GM21381 (cell line): ENCODE data around the gene GCK.
"Not testable (repeated sequence)": the region's sequence is repeated elsewhere in the genome, so short reads cannot be mapped to it uniquely, and the experiment has no call there.

Source experiments
- ATAC-seq: cut with Tn5 transposase; IDR thresholded peaks from one replicate; pipeline ENCODE4 v1.9.1; 2021; ENCODE audit warnings: mild to moderate bottlenecking, moderate library complexity; ENCODE audit not compliant: unreplicated experiment

GCK gene

GRCh38 chr7:44145479-44145968, 43.7 kb downstream of the GCK start:
- ATAC-seq = no peak

GRCh38 chr7:44144968-44145478, 44.2 kb downstream of the GCK start:
- no peak for ATAC-seq

GRCh38 chr7:44144426-44144967, 44.7 kb downstream of the GCK start:
- no peak for ATAC-seq

GRCh38 chr7:44143646-44144250, 45.5 kb downstream of the GCK start:
- no peak for ATAC-seq

- ATAC-seq = no peak
Measured at GRCh38 chr7:44142028-44142427, 47.2 kb downstream of the GCK start.

GRCh38 chr7:44141221-44141850, 47.9 kb downstream of the GCK start, which contains the start of gene MYL7:
Gene MYL7, minus strand, starts transcription at chr7:44141332. Its CDS starts 27 bp downstream, at chr7:44141305.
- no peak for ATAC-seq

GRCh38 chr7:44140341-44140740, 48.9 kb downstream of the GCK start:
- ATAC-seq = no peak

- ATAC-seq = no peak
Measured at GRCh38 chr7:44139311-44140010, 49.8 kb downstream of the GCK start.

- no peak for ATAC-seq
Measured at GRCh38 chr7:44138698-44139097, 50.5 kb downstream of the GCK start.

- ATAC-seq = no peak
Measured at GRCh38 chr7:44136731-44137130, 52.5 kb downstream of the GCK start.

- no peak for ATAC-seq
Measured at GRCh38 chr7:44134943-44135628, 54.2 kb downstream of the GCK start.

GRCh38 chr7:44133295-44133694, 55.9 kb downstream of the GCK start:
- ATAC-seq = no peak

- no peak for ATAC-seq
Measured at GRCh38 chr7:44132039-44132438, 57.2 kb downstream of the GCK start.

GRCh38 chr7:44131173-44132029, 57.8 kb downstream of the GCK start:
- ATAC-seq = no peak

GRCh38 chr7:44128721-44129582, 60.3 kb downstream of the GCK start:
- ATAC-seq = no peak

- no peak for ATAC-seq
Measured at GRCh38 chr7:44127161-44127560, 62.1 kb downstream of the GCK start.

- not testable (repeated sequence) for ATAC-seq
Measured at GRCh38 chr7:44126574-44126973, 62.7 kb downstream of the GCK start.

GRCh38 chr7:44124822-44125202, 64.4 kb downstream of the GCK start:
- ATAC-seq = no peak
